Kidney capillary endothelial cell (primary cell): ENCODE measurements around the gene FSTL3.
"Not testable (repeated sequence)": the region's sequence is repeated elsewhere in the genome, so short reads cannot be mapped to it uniquely, and the experiment has no call there.

Experiments used
- DNase-seq: peaks from one replicate; pipeline ENCODE4 v3.0.0-alpha.2; 2018; ENCODE audit warnings: low spot score

Gene FSTL3

GRCh38 chr19:676339-677105 lies at the start of gene FSTL3:
TSS of gene FSTL3 (plus strand) at chr19:676392. CDS start at chr19:676424, 32 bp downstream.
- DNase-seq = no peak

- not testable (repeated sequence) for DNase-seq
Measured at GRCh38 chr19:626566-626965, 49.6 kb upstream of the FSTL3 start.

GRCh38 chr19:628168-628567 lies 48.0 kb upstream of the FSTL3 start:
- no peak for DNase-seq

GRCh38 chr19:629515-629914 lies 46.7 kb upstream of the FSTL3 start:
- DNase-seq = not testable (repeated sequence)

GRCh38 chr19:629961-630714 lies 46.1 kb upstream of the FSTL3 start:
- no peak for DNase-seq

GRCh38 chr19:632579-633067 lies 43.6 kb upstream of the FSTL3 start:
- DNase-seq = peak; percentile 65

- peak; percentile 96 for DNase-seq
Measured at GRCh38 chr19:633068-633785, 43.0 kb upstream of the FSTL3 start, which contains the start of gene POLRMT. TSS of gene POLRMT (minus strand) at chr19:633537. CDS start at chr19:633512, 25 bp downstream.

- peak; percentile 18 for DNase-seq
Measured at GRCh38 chr19:633786-634639, 42.2 kb upstream of the FSTL3 start.

GRCh38 chr19:634975-635652 lies 41.1 kb upstream of the FSTL3 start:
- no peak for DNase-seq

- no peak for DNase-seq
Measured at GRCh38 chr19:638906-639252, 37.3 kb upstream of the FSTL3 start.

- peak; percentile 75 for DNase-seq
Measured at GRCh38 chr19:639253-640160, 36.7 kb upstream of the FSTL3 start, which contains the start of gene FGF22. TSS of gene FGF22 (plus strand) at chr19:639879. CDS start at chr19:639926, 47 bp downstream.

GRCh38 chr19:640161-640558 lies 36.0 kb upstream of the FSTL3 start:
- no peak for DNase-seq

GRCh38 chr19:640606-641189 lies 35.5 kb upstream of the FSTL3 start:
- no peak for DNase-seq

GRCh38 chr19:641702-642101 lies 34.5 kb upstream of the FSTL3 start:
- DNase-seq = no peak

- no peak for DNase-seq
Measured at GRCh38 chr19:642767-643727, 33.1 kb upstream of the FSTL3 start.

- DNase-seq = no peak
Measured at GRCh38 chr19:643736-644135, 32.5 kb upstream of the FSTL3 start.

- DNase-seq = no peak
Measured at GRCh38 chr19:644363-644762, 31.8 kb upstream of the FSTL3 start.

- no peak for DNase-seq
Measured at GRCh38 chr19:644789-645188, 31.4 kb upstream of the FSTL3 start.
